HEK293 (cell line): ENCODE results near the gene KATNB1.
A peak's percentile ranks its signal among the peaks of the same experiment; 100 is the strongest.

Source experiments
- CTCF ChIA-PET: fragments of 350-600 bp; formaldehyde crosslinking; extraction: SDS; loops from one replicate; lab custom pipeline; 2021; ENCODE audit warnings: antibody characterized with exemption; lab: Yijun Ruan, JAX
- POLR2A ChIA-PET: fragments of 300-600 bp; formaldehyde crosslinking; extraction: SDS; loops from one replicate; lab custom pipeline; 2020; ENCODE audit warnings: antibody characterized with exemption, inconsistent platforms; lab: Yijun Ruan, JAX
- H3K27ac ChIP-seq: fragments of 200-500 bp; sonication (Bioruptor generic); 2 replicates; pipeline ENCODE4 v1.5.1; 2014; ENCODE audit warnings: low read depth, low read length, control low read depth, inconsistent platforms; ENCODE audit errors: extremely low read depth
- H3K36me3 ChIP-seq, 2 experiments: fragments of 200-500 bp in 1 of 2; sonication (Bioruptor generic) in 1 of 2; 1 replicate in 1 of 2; 2 replicates in 1 of 2; pipeline ENCODE4 v1.5.1; 2014 to 2017; ENCODE audit warnings: inconsistent platforms in 2 of 2, low read length in 2 of 2; ENCODE audit not compliant: control insufficient read depth in 2 of 2, insufficient read depth in 1 of 2
- H3K4me1 ChIP-seq: fragments of 200-500 bp; sonication (Bioruptor generic); 2 replicates; pipeline ENCODE4 v1.5.1; 2014; ENCODE audit warnings: mild to moderate bottlenecking, low read length, inconsistent platforms; ENCODE audit not compliant: control insufficient read depth, insufficient read depth
- H3K4me3 ChIP-seq: 2 replicates; pipeline ENCODE4 v1.5.1; 2011; ENCODE audit warnings: low read depth, mild to moderate bottlenecking, control low read depth, low read length, moderate library complexity
- H3K9me3 ChIP-seq: fragments of 200-500 bp; sonication (Bioruptor generic); 2 replicates; pipeline ENCODE4 v1.5.1; 2014; ENCODE audit warnings: low read depth, low read length, inconsistent platforms; ENCODE audit not compliant: control insufficient read depth, insufficient read depth
- GLIS1 ChIP-seq: fragments of 450-650 bp; formaldehyde crosslinking; IDR thresholded peaks from 2 replicates; pipeline ENCODE4 v1.5.1; 2016; ENCODE audit warnings: missing biosample characterization, missing genetic modification characterization
- KLF16 ChIP-seq: fragments of 450-650 bp; formaldehyde crosslinking; IDR thresholded peaks from 2 replicates; pipeline ENCODE4 v1.5.1; 2017; ENCODE audit warnings: missing biosample characterization, missing genetic modification characterization
- OVOL3 ChIP-seq: fragments of 450-650 bp; formaldehyde crosslinking; IDR thresholded peaks from 2 replicates; pipeline ENCODE4 v1.5.1; 2016; ENCODE audit warnings: missing biosample characterization, missing genetic modification characterization
- REST ChIP-seq: fragments of 450-650 bp; formaldehyde crosslinking; IDR thresholded peaks from 2 replicates; pipeline ENCODE4 v1.5.1; 2016; ENCODE audit warnings: missing biosample characterization, missing genetic modification characterization
- ZBTB11 ChIP-seq: fragments of 450-650 bp; formaldehyde crosslinking; conservative IDR thresholded peaks from 2 replicates; pipeline ENCODE4 v1.5.1; 2016; ENCODE audit warnings: low read depth, missing biosample characterization, missing genetic modification characterization
- ZBTB7A ChIP-seq: fragments of 450-650 bp; formaldehyde crosslinking; IDR thresholded peaks from 2 replicates; pipeline ENCODE4 v1.5.1; 2016; ENCODE audit warnings: low read depth, missing biosample characterization, missing genetic modification characterization
- ZNF114 ChIP-seq: fragments of 450-650 bp; formaldehyde crosslinking; IDR thresholded peaks from 2 replicates; pipeline ENCODE4 v1.5.0; 2017; ENCODE audit warnings: missing biosample characterization, missing genetic modification characterization
- ZNF157 ChIP-seq: fragments of 450-650 bp; formaldehyde crosslinking; IDR thresholded peaks from 2 replicates; pipeline ENCODE4 v1.5.1; 2016; ENCODE audit warnings: missing biosample characterization, missing genetic modification characterization
- ZNF37A ChIP-seq: fragments of 450-650 bp; IDR thresholded peaks from 2 replicates; pipeline ENCODE4 v1.5.1; 2018; ENCODE audit warnings: missing biosample characterization, missing genetic modification characterization
- ZNF416 ChIP-seq: fragments of 450-650 bp; formaldehyde crosslinking; IDR thresholded peaks from 2 replicates; pipeline ENCODE4 v1.5.1; 2016; ENCODE audit warnings: missing biosample characterization, missing genetic modification characterization
- ZNF558 ChIP-seq: fragments of 450-650 bp; formaldehyde crosslinking; IDR thresholded peaks from 2 replicates; pipeline ENCODE4 v1.5.1; 2016; ENCODE audit warnings: missing biosample characterization, missing genetic modification characterization
- ZNF571 ChIP-seq: fragments of 450-650 bp; formaldehyde crosslinking; IDR thresholded peaks from 2 replicates; pipeline ENCODE4 v1.5.0; 2017; ENCODE audit warnings: missing biosample characterization, missing genetic modification characterization
- ZNF580 ChIP-seq: fragments of 450-650 bp; formaldehyde crosslinking; IDR thresholded peaks from 2 replicates; pipeline ENCODE4 v1.5.1; 2016; ENCODE audit warnings: missing biosample characterization, missing genetic modification characterization
- ZNF585B ChIP-seq: fragments of 450-650 bp; formaldehyde crosslinking; IDR thresholded peaks from 2 replicates; pipeline ENCODE4 v1.5.1; 2016; ENCODE audit warnings: missing biosample characterization, missing genetic modification characterization
- ZNF658 ChIP-seq: fragments of 450-650 bp; formaldehyde crosslinking; IDR thresholded peaks from 2 replicates; pipeline ENCODE4; 2016; ENCODE audit warnings: missing biosample characterization, missing genetic modification characterization
- ZNF776 ChIP-seq: fragments of 450-650 bp; formaldehyde crosslinking; IDR thresholded peaks from 2 replicates; pipeline ENCODE4 v1.5.0; 2017; ENCODE audit warnings: missing biosample characterization, missing genetic modification characterization, borderline replicate concordance
- TF ChIP-seq, protein P1 (sequence below): fragments of 450-650 bp; formaldehyde crosslinking; IDR thresholded peaks from 2 replicates; pipeline ENCODE4 v1.5.1; 2016; ENCODE audit warnings: missing biosample characterization, missing genetic modification characterization
- TF ChIP-seq, protein P2 (sequence below): fragments of 450-650 bp; formaldehyde crosslinking; IDR thresholded peaks from 2 replicates; pipeline ENCODE4 v1.5.1; 2016; ENCODE audit warnings: missing biosample characterization, missing genetic modification characterization
- TF ChIP-seq, protein P3 (sequence below): fragments of 450-650 bp; formaldehyde crosslinking; IDR thresholded peaks from 2 replicates; pipeline ENCODE4 v1.5.1; 2017; ENCODE audit warnings: missing biosample characterization, mild to moderate bottlenecking, missing genetic modification characterization, moderate library complexity

KATNB1 gene

DNA sequence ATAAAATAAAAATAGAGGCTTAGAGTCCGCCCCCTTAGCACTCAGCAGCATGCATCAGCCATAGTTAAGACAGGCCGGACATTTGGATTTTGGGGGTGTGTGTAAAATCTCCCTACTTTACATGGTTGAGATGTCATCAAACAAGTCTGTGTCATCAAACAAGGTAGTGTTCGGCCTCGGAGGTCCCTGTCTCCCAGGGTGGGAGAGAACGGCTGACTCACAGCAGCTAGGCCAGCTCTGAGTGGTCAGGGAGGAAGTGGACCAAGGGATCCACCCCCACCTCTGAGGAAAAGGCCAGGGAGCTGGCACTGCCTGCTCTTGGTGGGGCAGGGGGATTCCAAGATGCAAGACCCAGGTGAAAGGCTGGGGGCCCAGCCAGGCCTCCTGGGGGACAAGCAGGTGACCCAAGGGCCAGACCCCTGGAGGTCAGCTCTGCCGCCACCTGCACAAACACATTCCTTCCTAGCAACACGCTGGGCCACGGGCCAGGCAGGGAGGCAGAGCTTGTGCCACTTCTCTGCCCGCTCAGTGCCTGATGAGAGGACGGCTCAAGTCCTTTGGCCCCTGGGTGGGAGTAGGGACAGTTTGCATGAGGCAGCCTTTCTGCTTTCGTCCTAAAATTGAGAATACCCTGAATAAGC, 38.2 kb downstream of the KATNB1 start:
- POLR2A ChIA-PET, result no interaction called here

GRCh38 chr16:57774705-57775285, 39.2 kb downstream of the KATNB1 start:
- Histone ChIP-seq H3K9me3 (no peaks in the 10 kb centered on the region), H3K36me3 (peaks cover 0 to 7% of the 10 kb centered on the region in 2 experiments; a peak in 1 of 3 replicates), H3K27ac (no peak overlapping the region), H3K4me3 (no peak overlapping the region), H3K4me1 (no peaks in the 10 kb centered on the region)
- ChIA-PET POLR2A (no interaction called here), CTCF (interaction anchor here (0.6 kb wide), 1 partner anchor 11 kb away, joined by 3 read pairs; no protein-coding TSS in a partner anchor)
- no peak for TF ChIP-seq ZNF114 (tag by site-specific recombination)
- TF ChIP-seq ZNF37A (tag by site-specific recombination), result no peak
- no peak for TF ChIP-seq REST (tag by site-specific recombination)
- no peak for TF ChIP-seq ZNF776 (tag by site-specific recombination)
- TF ChIP-seq, protein P1, sequence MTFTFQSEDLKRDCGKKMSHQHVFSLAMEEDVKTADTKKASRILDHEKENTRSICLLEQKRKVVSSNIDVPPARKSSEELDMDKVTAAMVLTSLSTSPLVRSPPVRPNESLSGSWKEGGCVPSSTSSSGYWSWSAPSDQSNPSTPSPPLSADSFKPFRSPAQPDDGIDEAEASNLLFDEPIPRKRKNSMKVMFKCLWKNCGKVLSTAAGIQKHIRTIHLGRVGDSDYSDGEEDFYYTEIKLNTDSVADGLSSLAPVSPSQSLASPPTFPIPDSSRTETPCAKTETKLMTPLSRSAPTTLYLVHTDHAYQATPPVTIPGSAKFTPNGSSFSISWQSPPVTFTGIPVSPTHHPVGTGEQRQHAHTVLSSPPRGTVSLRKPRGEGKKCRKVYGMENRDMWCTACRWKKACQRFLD (tag by site-specific recombination), result no peak
- TF ChIP-seq ZBTB7A (tag by site-specific recombination), result no peak
- TF ChIP-seq ZNF580 (tag by site-specific recombination), result no peak
- no peak for TF ChIP-seq ZNF585B
- TF ChIP-seq ZNF571 (tag by site-specific recombination), result no peak
- no peak for TF ChIP-seq ZNF658 (tag by site-specific recombination)
- TF ChIP-seq OVOL3 (tag by site-specific recombination), result no peak
- TF ChIP-seq, protein P2, sequence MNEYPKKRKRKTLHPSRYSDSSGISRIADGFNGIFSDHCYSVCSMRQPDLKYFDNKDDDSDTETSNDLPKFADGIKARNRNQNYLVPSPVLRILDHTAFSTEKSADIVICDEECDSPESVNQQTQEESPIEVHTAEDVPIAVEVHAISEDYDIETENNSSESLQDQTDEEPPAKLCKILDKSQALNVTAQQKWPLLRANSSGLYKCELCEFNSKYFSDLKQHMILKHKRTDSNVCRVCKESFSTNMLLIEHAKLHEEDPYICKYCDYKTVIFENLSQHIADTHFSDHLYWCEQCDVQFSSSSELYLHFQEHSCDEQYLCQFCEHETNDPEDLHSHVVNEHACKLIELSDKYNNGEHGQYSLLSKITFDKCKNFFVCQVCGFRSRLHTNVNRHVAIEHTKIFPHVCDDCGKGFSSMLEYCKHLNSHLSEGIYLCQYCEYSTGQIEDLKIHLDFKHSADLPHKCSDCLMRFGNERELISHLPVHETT (tag by site-specific recombination), result no peak
- TF ChIP-seq, protein P3, sequence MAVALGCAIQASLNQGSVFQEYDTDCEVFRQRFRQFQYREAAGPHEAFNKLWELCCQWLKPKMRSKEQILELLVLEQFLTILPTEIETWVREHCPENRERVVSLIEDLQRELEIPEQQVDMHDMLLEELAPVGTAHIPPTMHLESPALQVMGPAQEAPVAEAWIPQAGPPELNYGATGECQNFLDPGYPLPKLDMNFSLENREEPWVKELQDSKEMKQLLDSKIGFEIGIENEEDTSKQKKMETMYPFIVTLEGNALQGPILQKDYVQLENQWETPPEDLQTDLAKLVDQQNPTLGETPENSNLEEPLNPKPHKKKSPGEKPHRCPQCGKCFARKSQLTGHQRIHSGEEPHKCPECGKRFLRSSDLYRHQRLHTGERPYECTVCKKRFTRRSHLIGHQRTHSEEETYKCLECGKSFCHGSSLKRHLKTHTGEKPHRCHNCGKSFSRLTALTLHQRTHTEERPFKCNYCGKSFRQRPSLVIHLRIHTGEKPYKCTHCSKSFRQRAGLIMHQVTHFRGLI (tag by site-specific recombination), result no peak

More for the DNA sequence above, 38.2 kb downstream of the KATNB1 start:
- H3K4me1 ChIP-seq, result no peaks in the 10 kb centered on the region
- peak; percentile 29; the same call in 1 of the 2 replicates for TF ChIP-seq GLIS1
- TF ChIP-seq ZNF157, result no peak
- TF ChIP-seq KLF16 (tag by site-specific recombination), result no peak
- TF ChIP-seq ZBTB11 (tag by site-specific recombination), result no peak
- TF ChIP-seq ZNF558 (tag by site-specific recombination), result no peak
- no peak for TF ChIP-seq ZNF416 (tag by site-specific recombination)
- no peak overlapping the region for H3K4me3 ChIP-seq
- peaks cover 0 to 13% of the 10 kb centered on the region in 2 experiments; a peak in 2 of 3 replicates for H3K36me3 ChIP-seq
- CTCF ChIA-PET, result interaction anchor here (0.6 to 1.4 kb wide), 2 partner anchors 10 to 129 kb away, joined by 3 read pairs; no protein-coding TSS in a partner anchor
- no peaks in the 10 kb centered on the region for H3K9me3 ChIP-seq
- H3K27ac ChIP-seq, result no peak overlapping the region
